DMS114 treated with DMSO at 0.1 percent for 48 hours (cell line): ENCODE data around the gene WWC1.
"Not testable (repeated sequence)": the region's sequence is repeated elsewhere in the genome, so short reads cannot be mapped to it uniquely, and the experiment has no call there.

Source experiments
- DNase-seq: peaks from one replicate; lab custom pipeline; 2025; ENCODE audit not compliant: unreplicated experiment; lab: John Stamatoyannopoulos, UW

The WWC1 gene

GRCh38 chr5:168285696-168286095, 5.7 kb upstream of the WWC1 start:
- DNase-seq: no peak

GRCh38 chr5:168286386-168286785, 5.1 kb upstream of the WWC1 start:
- DNase-seq: no peak

- not testable (repeated sequence) for DNase-seq
These were observed 4.6 kb upstream of the WWC1 start for GRCh38 chr5:168286863-168287262.

- no peak for DNase-seq
These were observed 4.1 kb upstream of the WWC1 start for GRCh38 chr5:168287362-168287761.

- no peak for DNase-seq
These were observed 2.8 kb upstream of the WWC1 start for GRCh38 chr5:168288349-168289245.

GRCh38 chr5:168290902-168291341, 523 bp upstream of the WWC1 start:
- DNase-seq: no peak

GRCh38 chr5:168291964-168292785, 730 bp downstream of the WWC1 start:
- DNase-seq: no peak

- no peak for DNase-seq
These were observed 1.6 kb downstream of the WWC1 start for GRCh38 chr5:168292786-168293696.

GRCh38 chr5:168295574-168296201, 4.2 kb downstream of the WWC1 start:
- no peak for DNase-seq

GRCh38 chr5:168296682-168297081, 5.2 kb downstream of the WWC1 start:
- DNase-seq: no peak

GRCh38 chr5:168298949-168299348, 7.5 kb downstream of the WWC1 start:
- no peak for DNase-seq

- no peak for DNase-seq
These were observed 7.9 kb downstream of the WWC1 start for GRCh38 chr5:168299372-168299771.

- DNase-seq: no peak
These were observed 9.1 kb downstream of the WWC1 start for GRCh38 chr5:168300326-168301182.

- no peak for DNase-seq
These were observed 10.3 kb downstream of the WWC1 start for GRCh38 chr5:168301593-168302390.

- DNase-seq: no peak
These were observed 11.3 kb downstream of the WWC1 start for GRCh38 chr5:168302785-168303184.

- no peak for DNase-seq
These were observed 12.1 kb downstream of the WWC1 start for GRCh38 chr5:168303393-168304025.

GRCh38 chr5:168304349-168304748, 12.9 kb downstream of the WWC1 start:
- no peak for DNase-seq

- no peak for DNase-seq
These were observed 13.8 kb downstream of the WWC1 start for GRCh38 chr5:168305281-168305680.
